ENCODE data around the gene PREP.
"Not testable (repeated sequence)": the region's sequence is repeated elsewhere in the genome, so short reads cannot be mapped to it uniquely, and the experiment has no call there.

The PREP gene

DNA sequence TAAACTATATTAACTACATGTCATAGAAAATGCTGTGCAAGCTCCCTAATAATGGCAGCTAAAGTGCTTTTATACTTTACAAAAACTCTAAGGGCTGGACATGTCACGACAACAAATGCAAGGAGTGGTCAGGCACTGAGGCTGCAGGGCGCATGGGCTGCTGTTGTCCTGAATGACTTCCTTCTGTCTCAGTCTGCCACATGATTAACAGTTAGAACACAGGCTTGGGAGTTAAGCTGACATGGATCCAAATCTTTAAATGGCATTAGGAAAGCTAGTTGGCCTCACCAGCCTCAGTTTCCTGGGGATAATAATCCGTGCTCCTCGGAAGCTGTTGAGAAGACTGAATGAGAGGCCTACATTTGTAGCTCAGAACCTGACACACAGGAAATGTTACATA is 57.4 kb downstream of the PREP start:
- H3K4me3 ChIP-seq (ENCODE audit: low read depth, low read length), result no peak overlapping the region
- TF ChIP-seq, protein P1, sequence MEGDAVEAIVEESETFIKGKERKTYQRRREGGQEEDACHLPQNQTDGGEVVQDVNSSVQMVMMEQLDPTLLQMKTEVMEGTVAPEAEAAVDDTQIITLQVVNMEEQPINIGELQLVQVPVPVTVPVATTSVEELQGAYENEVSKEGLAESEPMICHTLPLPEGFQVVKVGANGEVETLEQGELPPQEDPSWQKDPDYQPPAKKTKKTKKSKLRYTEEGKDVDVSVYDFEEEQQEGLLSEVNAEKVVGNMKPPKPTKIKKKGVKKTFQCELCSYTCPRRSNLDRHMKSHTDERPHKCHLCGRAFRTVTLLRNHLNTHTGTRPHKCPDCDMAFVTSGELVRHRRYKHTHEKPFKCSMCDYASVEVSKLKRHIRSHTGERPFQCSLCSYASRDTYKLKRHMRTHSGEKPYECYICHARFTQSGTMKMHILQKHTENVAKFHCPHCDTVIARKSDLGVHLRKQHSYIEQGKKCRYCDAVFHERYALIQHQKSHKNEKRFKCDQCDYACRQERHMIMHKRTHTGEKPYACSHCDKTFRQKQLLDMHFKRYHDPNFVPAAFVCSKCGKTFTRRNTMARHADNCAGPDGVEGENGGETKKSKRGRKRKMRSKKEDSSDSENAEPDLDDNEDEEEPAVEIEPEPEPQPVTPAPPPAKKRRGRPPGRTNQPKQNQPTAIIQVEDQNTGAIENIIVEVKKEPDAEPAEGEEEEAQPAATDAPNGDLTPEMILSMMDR (IDR thresholded peaks at IDR 0.05; ENCODE audit: low read depth, low read length), result no peak

GRCh38 chr6:105344881-105345370 is 58.0 kb downstream of the PREP start:
- H3K4me3 ChIP-seq (ENCODE audit: low read depth, low read length), result no peak overlapping the region
- TF ChIP-seq, protein P1 (IDR thresholded peaks at IDR 0.05; ENCODE audit: low read depth, low read length), result no peak

- H3K4me3 ChIP-seq (ENCODE audit: low read depth, low read length), result not testable (repeated sequence)
These were observed 64.4 kb downstream of the PREP start for GRCh38 chr6:105338350-105338983.

GRCh38 chr6:105336986-105337385 is 65.9 kb downstream of the PREP start:
- H3K4me3 ChIP-seq (ENCODE audit: low read depth, low read length), result no peak overlapping the region
- TF ChIP-seq, protein P1 (IDR thresholded peaks at IDR 0.05; ENCODE audit: low read depth, low read length), result no peak

- H3K4me3 ChIP-seq (ENCODE audit: low read depth, low read length), result no peak overlapping the region
- TF ChIP-seq, protein P1 (IDR thresholded peaks at IDR 0.05; ENCODE audit: low read depth, low read length), result no peak
These were observed 70.3 kb downstream of the PREP start for GRCh38 chr6:105332576-105332975.

- no peak overlapping the region for H3K4me3 ChIP-seq (ENCODE audit: low read depth, low read length)
- TF ChIP-seq, protein P1 (IDR thresholded peaks at IDR 0.05; ENCODE audit: low read depth, low read length), result no peak
These were observed 71.0 kb downstream of the PREP start for GRCh38 chr6:105331927-105332326.

DNA sequence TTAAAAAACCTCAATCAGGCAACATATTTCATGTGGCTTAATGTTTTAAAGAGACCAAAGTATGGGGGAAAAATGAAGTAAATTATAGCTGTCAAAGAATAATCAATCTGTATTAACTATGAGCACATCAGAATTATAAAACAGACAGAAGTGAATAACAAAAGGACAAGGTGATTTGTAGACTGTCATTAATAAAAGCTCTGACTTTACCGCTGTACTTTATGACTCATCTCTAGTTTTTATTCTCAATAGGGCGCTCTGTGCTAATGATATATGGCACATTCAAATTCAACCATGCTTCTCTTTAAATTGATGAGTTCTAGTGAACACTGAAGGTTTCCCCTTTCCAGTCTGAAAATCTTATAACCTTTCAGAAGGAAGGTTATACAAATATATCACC is 72.0 kb downstream of the PREP start:
- H3K4me3 ChIP-seq (ENCODE audit: low read depth, low read length), result no peak overlapping the region
- TF ChIP-seq, protein P1 (IDR thresholded peaks at IDR 0.05; ENCODE audit: low read depth, low read length), result no peak

DNA sequence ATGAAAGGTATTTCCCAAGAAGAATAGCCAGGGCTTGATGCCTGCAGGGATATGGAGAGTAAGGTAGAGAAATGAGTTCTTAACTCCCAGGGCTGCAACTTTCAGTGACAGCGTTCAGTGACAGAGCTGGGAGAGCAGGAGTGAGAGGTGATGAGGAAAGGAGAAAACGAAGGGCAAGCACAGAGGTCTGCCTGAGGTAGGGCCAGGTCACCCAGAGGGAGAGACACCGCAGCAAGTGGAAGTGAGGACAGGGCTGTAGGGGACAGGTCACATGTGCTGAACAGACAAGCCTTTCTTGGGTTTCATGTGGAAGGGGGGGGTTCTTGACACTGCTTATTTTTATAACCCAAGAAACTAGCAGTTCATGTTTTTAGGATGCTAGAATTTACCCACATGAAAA is 72.5 kb downstream of the PREP start:
- H3K4me3 ChIP-seq (ENCODE audit: low read depth, low read length), result no peak overlapping the region
- TF ChIP-seq, protein P1 (IDR thresholded peaks at IDR 0.05; ENCODE audit: low read depth, low read length), result no peak
